ENCODE data around the gene INTS7. TPM values are rescaled to one million over a fixed set of nuclear protein-coding genes. Genes with fewer than 3 reads are reported as not detected.
A peak's percentile ranks its signal among the peaks of the same experiment; 100 is the strongest.
"Not testable (repeated sequence)": the region's sequence is repeated elsewhere in the genome, so short reads cannot be mapped to it uniquely, and the experiment has no call there.

Gene INTS7
- total and polyA plus RNA-seq, 2 experiments from 2014 or later: 11.8 to 15.5 TPM

GRCh38 chr1:211939876-211940468 is 95.4 kb downstream of the INTS7 start:
- no peak overlapping the region for H3K4me2 ChIP-seq
- no peaks in the 10 kb centered on the region for H4K20me1 ChIP-seq (ENCODE audit: insufficient read depth, poor library complexity, severe bottlenecking)
- no peaks in the 10 kb centered on the region for H3K9me2 ChIP-seq (replicated peaks; ENCODE audit: insufficient read depth)
- no peak for TF ChIP-seq EZH2phosphoT487 (IDR thresholded peaks at IDR 0.05; ENCODE audit: low read depth, severe bottlenecking, unreplicated experiment)
- TF ChIP-seq EZH2 (IDR thresholded peaks at IDR 0.05; ENCODE audit: borderline replicate concordance): no peak
- TF ChIP-seq, protein P1, sequence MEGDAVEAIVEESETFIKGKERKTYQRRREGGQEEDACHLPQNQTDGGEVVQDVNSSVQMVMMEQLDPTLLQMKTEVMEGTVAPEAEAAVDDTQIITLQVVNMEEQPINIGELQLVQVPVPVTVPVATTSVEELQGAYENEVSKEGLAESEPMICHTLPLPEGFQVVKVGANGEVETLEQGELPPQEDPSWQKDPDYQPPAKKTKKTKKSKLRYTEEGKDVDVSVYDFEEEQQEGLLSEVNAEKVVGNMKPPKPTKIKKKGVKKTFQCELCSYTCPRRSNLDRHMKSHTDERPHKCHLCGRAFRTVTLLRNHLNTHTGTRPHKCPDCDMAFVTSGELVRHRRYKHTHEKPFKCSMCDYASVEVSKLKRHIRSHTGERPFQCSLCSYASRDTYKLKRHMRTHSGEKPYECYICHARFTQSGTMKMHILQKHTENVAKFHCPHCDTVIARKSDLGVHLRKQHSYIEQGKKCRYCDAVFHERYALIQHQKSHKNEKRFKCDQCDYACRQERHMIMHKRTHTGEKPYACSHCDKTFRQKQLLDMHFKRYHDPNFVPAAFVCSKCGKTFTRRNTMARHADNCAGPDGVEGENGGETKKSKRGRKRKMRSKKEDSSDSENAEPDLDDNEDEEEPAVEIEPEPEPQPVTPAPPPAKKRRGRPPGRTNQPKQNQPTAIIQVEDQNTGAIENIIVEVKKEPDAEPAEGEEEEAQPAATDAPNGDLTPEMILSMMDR (IDR thresholded peaks at IDR 0.05; ENCODE audit: poor library complexity): no peak
- no peaks in the 10 kb centered on the region for H3K79me2 ChIP-seq
- WGBS (ENCODE audit: low lambda C conversion rate, missing lambda C conversion rate): 84% methylated on average over 3 of the region's 3 CpGs
- H3K9me3 ChIP-seq (ENCODE audit: low read depth): no peaks in the 10 kb centered on the region
- H3K27me3 ChIP-seq: no peaks in the 10 kb centered on the region
- no peaks in the 10 kb centered on the region for H3K36me3 ChIP-seq (replicated peaks; ENCODE audit: insufficient read depth, low read depth)
- no peak overlapping the region for H2AFZ ChIP-seq
- H3K4me1 ChIP-seq (ENCODE audit: insufficient read depth): no peaks in the 10 kb centered on the region
- no peak for DNase-seq (ENCODE audit: low spot score)
- no peak overlapping the region for H3K4me3 ChIP-seq
- H3K27ac ChIP-seq: no peak overlapping the region

DNA sequence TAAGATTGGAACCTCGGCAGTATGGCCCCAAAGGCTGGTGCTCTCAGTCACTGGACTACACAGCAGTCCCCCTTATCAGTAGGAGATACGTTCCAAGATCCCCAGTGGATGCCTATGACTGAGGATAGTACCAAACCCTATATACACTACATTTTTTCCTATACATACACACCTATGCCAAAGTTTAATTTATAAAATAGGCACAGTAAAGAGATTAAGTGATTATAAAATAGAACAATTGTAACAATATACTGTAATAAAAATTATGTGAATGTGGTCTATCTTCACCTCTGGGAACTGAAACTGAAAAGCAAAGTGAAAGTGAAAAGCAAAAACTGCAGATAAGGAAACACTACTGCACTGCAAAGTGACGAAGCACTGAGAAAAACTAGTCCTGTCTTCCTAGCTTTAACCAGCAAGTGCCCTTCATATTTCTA is 96.8 kb downstream of the INTS7 start:
- Histone ChIP-seq H4K20me1 (ENCODE audit: insufficient read depth, poor library complexity, severe bottlenecking) (no peaks in the 10 kb centered on the region), H3K4me1 (ENCODE audit: insufficient read depth) (no peaks in the 10 kb centered on the region), H3K4me3 (no peak overlapping the region), H3K9me3 (ENCODE audit: low read depth) (no peaks in the 10 kb centered on the region), H3K9me2 (replicated peaks; ENCODE audit: insufficient read depth) (no peaks in the 10 kb centered on the region), H3K36me3 (replicated peaks; ENCODE audit: insufficient read depth, low read depth) (no peaks in the 10 kb centered on the region), H3K27me3 (no peaks in the 10 kb centered on the region), H3K79me2 (no peaks in the 10 kb centered on the region), H2AFZ (no peak overlapping the region), H3K4me2 (peak overlapping the region; percentile 41), H3K27ac (no peak overlapping the region)
- WGBS (ENCODE audit: low lambda C conversion rate, missing lambda C conversion rate): 58% methylated on average over 3 of the region's 3 CpGs
- no peak for DNase-seq (ENCODE audit: low spot score)
- TF ChIP-seq, protein P1 (IDR thresholded peaks at IDR 0.05; ENCODE audit: poor library complexity): no peak

- H3K36me3 ChIP-seq (replicated peaks; ENCODE audit: insufficient read depth, low read depth); H3K27me3 ChIP-seq; H2AFZ ChIP-seq; H3K4me1 ChIP-seq (ENCODE audit: insufficient read depth); H3K4me2 ChIP-seq; H3K79me2 ChIP-seq; H3K27ac ChIP-seq; H3K9me3 ChIP-seq (ENCODE audit: low read depth); H3K9me2 ChIP-seq (replicated peaks; ENCODE audit: insufficient read depth); H4K20me1 ChIP-seq (ENCODE audit: insufficient read depth, poor library complexity, severe bottlenecking); DNase-seq (ENCODE audit: low spot score); H3K4me3 ChIP-seq: not testable (repeated sequence)
- WGBS (ENCODE audit: low lambda C conversion rate, missing lambda C conversion rate): 100% methylated on average over 5 of the region's 5 CpGs
These were observed 97.9 kb downstream of the INTS7 start for GRCh38 chr1:211937422-211937821.

DNA sequence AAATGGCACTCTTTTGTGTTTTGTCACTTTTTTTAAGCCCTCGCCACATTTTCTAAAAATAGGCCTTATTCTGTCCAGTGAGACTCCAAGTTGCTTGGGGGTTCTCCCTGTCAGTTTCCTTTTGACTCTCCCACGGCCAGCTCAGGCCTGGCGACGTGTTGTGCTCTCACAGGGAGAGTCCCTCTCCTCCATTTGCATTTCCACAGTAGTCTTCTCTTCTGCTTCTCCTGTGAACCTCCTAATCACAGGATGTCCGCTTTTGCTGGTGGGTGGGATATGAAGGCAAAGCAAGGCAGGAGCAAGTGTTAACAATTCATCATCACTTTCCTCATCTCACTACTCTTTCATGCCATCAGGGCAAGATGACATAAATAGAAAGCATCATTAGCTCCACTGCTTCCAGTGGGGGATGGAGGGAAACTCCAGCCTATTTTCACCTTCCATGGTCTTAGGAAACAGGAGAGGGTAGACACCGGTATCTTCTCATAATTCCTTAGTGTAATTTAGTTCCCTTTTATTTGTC is 99.8 kb downstream of the INTS7 start:
- H3K79me2 ChIP-seq: no peaks in the 10 kb centered on the region
- H3K9me3 ChIP-seq (ENCODE audit: low read depth): no peaks in the 10 kb centered on the region
- TF ChIP-seq EZH2 (IDR thresholded peaks at IDR 0.05; ENCODE audit: borderline replicate concordance) (no peak), EZH2phosphoT487 (IDR thresholded peaks at IDR 0.05; ENCODE audit: low read depth, severe bottlenecking, unreplicated experiment) (no peak)
- no peaks in the 10 kb centered on the region for H3K9me2 ChIP-seq (replicated peaks; ENCODE audit: insufficient read depth)
- WGBS (ENCODE audit: low lambda C conversion rate, missing lambda C conversion rate): 72% methylated on average over 6 of the region's 6 CpGs
- DNase-seq (ENCODE audit: low spot score): no peak
- H3K36me3 ChIP-seq (replicated peaks; ENCODE audit: insufficient read depth, low read depth): no peaks in the 10 kb centered on the region
- no peaks in the 10 kb centered on the region for H3K4me1 ChIP-seq (ENCODE audit: insufficient read depth)
- H3K27me3 ChIP-seq: no peaks in the 10 kb centered on the region
- no peak overlapping the region for H2AFZ ChIP-seq
- no peak overlapping the region for H3K4me2 ChIP-seq
- no peak overlapping the region for H3K4me3 ChIP-seq
- H4K20me1 ChIP-seq (ENCODE audit: insufficient read depth, poor library complexity, severe bottlenecking): no peaks in the 10 kb centered on the region
- no peak overlapping the region for H3K27ac ChIP-seq
